DMS53 treated with DMSO at 0.1 percent for 48 hours (cell line): ENCODE measurements around the gene SSTR3.
"Not testable (repeated sequence)": the region's sequence is repeated elsewhere in the genome, so short reads cannot be mapped to it uniquely, and the experiment has no call there.

Experiments used
- DNase-seq: peaks from one replicate; lab custom pipeline; 2025; ENCODE audit not compliant: unreplicated experiment; lab: John Stamatoyannopoulos, UW

SSTR3 gene

DNA sequence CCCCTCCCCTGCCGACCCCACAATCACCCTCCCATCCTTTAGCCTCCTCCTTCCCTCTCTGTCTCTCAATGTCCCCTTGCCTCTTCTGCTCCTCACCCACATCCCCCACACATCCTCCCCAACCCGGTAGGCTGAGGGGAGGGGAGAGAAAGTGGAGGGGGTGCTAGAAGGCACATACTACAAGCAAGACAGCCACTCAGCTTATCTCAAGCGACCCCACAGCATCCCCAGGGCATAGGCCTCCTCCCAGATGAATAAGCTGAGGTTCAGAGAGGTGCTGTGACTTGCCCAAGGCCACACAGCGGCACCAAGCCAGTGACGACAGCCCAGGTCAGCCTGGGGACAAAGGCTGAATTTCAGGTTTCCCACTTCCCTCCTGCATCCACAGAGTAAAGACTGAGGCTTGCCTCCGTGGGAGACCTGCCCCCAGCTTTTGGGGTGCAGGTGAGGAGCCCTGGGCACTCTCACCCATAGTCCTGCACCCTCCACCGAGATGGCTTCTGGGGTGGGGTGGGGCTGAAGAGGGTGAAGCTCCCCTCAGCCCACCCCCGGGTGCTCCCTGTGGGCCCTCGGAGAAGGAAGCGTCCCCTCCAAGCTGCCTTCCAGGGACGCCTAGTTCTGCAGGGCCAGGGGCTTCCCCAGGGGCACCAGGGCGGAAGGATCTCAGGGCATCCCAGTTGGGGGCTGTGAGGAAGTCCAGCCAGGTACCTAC, 31.3 kb upstream of the SSTR3 start:
- no peak for DNase-seq

DNA sequence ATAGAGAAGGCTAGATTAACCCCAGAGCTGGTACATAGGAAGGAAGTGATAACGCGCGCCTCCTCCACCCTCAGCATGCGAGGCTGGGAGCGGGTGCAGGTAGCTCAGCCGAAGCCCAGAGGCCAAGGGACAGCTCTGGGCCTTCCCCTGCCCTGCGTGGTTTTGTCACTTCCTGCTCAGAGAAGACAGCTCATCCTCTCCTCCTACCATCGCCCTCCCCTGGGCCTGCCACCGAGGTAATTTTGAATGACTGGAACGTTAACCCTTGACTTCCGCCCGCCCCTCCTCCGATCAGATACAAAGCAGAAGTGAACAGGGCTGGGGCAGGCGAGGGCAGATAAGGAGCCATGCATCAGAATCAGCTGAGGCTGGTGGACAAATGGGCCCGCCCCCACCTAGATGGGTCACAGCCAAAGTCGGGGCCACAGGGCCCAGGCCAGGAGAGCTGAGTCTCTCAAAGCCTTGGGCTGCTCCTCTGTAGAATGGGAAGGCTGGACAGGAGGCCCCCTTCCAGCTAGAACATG, 30.2 kb upstream of the SSTR3 start:
- no peak for DNase-seq

DNA sequence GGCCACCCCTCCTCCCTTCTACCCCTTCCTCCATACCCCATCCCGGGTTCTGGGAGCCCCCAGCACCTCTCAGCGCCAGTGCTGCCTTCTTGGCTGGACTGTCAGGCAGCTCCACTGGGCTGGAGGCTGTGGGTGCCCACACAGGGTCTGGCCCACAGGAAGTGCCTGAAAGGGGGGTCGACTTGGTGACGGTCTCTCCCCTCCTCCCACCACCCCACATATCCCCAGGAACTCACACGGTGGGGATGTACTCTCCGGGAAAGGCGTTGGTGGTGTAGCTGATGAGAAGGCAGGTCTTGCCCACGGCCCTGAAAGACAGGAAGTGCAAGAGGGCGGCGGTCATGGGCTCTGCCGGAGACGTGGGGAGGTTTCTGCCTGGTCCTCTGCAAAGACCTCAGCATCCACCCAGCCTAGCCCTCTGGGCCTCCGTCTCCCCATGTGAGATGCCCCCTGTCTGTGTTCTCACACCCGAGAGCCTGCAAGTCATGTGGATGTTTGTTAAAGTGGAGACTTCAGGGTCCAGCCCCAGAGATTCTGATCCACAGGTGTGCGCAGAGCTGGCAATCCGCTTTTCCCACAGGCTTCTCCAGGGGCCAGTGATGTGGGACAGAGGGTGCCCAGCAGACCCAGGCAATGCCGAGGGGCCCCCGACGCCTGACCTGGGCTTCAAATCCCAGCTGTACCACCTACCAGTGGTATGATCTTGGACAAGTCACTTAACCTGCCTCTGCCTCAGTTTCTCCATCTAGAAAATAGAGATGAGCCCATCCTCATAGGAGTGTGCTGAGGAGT, 29.3 kb upstream of the SSTR3 start:
- DNase-seq: no peak

DNA sequence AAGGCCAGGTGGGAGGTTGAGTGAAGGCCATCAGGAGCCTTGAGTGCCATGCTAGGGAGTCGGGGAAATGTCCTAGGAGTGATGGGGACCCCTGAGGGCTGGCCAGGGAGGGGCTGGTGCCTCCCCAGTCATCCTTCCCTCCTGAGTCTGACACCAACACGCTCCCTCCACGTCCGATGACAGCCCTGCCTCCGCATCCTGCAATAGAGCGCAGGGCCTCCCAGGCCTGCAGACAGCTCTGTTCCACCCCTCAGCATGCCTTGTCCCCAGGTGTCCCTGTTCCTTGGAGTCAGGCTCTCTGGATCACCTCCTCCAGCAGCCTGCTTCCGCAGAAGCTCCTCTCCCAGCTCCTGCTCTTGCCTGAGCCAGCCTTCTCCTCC, 28.7 kb upstream of the SSTR3 start:
- DNase-seq: no peak

DNA sequence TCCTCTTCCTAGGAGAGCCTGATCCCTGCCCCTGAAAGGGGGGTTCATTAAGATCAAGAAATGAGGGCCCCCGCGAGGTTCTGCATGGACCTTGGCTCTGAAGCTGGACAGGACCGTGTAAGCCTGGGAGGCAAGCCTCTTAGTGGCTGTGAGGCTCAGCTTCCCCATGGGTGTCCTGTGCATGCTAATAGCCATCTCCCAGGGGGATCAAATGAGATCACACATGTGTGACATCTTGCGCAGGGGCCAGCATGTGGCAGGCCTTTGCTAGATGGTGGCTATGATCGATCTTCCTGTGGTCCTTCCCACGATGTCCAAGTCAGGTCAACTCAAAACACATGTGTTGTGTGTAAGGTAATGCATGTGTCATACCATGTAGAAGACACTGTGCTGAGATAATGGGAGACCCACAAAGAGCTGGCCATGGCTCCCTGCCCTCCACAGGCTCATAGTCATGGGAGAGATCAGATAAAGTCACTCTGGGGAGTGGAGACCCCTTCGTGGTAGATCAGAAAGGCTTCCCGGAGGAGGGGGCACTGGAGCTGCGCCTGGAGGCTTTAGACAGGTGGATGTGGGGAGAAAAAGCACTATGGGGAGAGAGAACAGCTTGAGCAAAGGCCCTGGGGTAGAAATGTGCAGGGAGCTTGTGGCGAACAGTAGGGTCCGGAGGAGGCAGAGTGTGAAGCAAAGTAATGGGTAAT, 28.1 kb upstream of the SSTR3 start:
- no peak for DNase-seq

DNA sequence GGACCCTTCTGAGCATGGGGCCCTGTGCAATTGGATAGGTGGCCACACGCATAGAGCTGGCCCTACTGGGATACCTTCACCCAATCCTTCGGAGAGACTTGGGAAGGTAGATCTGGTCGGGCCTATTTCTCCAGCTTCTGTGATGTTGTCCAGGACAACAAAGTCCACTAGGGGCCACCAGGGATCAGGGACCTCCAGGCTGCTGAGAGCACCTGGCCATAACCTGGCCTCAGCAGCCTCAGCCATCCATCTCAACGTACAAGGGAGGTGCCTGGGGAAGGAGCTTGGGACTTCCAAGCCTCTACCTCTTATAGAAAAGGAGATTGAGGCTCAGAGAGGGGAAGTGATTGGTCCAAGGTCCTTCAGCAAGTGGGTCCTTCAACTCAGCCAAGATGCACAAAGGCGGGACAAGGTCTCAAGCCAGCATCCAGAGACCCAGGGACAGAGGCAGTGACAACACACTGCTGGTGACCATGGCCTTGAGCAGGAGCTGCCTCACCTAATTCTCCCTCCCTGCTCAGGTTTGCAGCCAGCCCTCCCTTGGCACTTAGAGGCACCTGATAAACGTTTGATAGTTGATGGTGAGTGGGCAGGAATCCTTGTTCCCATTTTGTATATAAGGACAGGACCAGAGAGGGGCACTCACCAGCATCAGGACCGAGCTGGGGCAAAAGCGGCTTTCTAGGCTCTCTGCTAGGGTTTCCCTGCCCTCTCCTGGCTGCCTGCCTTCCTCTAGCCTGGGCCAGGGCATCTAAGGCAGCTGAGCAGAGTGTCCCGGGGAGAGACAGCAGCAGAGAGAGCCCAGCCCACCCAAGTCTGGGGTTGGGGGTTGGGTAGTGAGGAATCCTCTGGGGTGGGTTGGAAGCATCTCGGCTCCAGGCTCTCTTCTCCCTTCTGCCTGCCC, 27.3 kb upstream of the SSTR3 start:
- DNase-seq: no peak

DNA sequence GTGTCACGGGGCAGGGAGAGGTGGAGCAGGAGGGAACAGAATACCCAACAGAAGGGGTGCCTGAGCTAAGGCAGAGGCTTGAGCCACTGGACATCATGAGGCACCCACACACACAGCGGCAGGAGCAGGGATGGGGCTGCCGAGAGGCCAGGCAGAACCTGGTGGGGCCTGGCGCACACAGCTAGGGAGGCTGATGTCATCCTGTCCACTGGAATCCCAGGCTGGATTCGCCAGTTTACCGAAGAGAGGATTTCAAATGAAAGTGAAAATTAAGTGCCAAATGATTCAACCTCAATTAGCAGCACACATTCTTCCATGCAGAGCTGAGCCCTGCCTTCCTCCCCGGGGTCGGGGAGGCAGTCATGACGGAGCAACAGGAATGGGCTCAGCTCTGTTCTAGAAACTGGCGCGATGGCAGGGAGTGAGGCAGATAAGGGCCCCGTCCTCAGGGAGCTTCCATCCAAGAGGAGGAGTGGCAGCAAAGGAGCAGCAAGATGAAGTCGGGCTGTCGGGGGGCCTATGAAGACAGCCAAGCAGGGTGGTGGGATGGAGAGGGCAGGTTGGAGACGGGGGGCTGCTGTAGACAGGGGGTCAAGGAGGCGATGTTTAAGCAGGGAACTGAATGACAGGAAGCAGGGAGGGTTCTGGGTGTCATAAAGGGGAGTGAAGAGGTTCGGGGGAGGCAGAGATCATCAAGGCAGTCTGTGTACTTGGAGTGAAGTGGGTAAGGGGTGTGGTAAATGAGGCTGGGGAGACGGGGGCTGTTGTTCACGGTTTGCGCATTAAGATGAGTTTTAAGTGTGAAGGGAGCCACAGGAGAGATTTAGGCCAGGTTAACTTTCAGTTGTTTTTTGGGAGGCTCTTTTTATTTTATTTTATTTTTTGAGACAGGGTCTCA, 25.3 kb upstream of the SSTR3 start:
- DNase-seq: no peak

DNA sequence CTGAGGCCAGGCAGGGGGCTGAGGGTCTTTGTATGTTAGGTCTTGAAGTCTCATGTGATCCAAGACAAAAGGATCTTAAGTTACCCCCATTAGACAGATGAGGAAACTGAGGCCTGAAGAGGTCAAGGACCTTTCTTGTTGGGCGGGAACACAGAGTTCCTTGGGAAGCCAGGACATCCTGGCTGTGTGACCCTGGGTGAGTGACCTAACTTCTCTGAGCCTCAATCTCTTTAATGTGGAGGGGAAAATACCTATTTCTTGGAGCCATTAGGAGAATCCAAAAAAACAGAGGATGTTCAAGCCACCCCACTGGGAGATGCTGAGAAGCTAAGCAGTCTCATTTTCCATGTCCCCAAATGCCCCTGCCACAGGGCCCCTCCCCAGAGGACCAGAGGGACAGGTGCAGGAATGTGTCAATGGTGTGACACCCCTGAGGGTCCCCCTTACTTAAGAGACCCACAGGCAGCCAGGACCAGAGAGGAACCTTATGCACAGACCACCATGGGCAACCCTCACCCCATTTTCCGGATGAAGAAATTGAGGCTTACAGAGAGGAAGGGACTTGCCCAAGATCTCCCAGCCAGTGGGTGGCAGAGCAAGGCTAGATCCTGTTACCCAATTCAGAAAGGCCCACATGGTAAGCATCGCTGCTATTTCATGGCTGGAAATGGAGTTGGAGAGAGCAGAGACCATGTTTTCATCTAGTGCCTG, 23.8 kb upstream of the SSTR3 start:
- no peak for DNase-seq

DNA sequence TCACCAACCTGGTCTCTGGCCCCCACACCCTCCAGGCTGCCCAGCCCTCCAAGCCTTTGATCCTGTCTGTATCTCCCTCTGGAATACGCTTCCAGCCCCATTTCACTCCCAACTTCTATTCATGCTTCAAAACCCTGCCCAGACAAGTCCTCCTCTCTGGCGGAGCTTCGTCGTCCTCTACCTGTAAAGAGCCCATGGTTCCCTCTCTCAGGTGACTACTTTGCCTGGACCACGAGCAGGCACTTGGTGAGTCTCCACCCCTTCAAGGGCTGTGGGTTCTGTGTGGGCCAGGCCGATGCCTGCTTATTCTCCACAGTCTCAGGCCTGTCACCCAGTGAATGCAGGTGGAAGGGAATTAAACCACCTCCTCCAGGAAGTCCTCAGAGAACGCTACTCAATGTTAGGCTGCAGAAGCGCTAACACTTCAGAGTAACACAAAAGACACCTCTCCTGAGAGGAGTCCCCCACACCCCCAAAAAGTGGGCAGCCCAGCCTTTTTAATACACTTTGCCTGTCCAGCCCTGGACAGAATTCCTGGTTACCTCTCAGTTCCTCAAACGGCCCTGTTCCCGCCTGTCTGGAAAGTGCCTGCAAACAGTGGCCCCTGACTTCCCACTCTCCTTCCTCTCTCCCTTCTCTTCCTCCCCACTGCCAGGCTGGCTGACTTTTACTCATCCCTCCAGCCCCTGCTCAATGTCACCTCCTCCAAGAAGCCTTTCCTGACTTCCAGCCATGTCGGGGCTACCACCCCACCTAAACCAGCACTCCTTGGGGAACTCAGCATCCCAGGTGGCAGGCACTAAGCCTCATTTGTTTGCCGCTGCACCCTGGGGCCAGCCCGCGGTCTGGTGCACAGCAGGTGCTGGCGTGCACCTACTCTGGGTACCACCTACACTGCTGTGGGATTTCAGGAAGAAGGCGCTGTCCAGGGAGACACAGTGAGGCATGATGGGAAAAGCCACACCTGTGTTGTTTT, 22.7 kb upstream of the SSTR3 start:
- no peak for DNase-seq

DNA sequence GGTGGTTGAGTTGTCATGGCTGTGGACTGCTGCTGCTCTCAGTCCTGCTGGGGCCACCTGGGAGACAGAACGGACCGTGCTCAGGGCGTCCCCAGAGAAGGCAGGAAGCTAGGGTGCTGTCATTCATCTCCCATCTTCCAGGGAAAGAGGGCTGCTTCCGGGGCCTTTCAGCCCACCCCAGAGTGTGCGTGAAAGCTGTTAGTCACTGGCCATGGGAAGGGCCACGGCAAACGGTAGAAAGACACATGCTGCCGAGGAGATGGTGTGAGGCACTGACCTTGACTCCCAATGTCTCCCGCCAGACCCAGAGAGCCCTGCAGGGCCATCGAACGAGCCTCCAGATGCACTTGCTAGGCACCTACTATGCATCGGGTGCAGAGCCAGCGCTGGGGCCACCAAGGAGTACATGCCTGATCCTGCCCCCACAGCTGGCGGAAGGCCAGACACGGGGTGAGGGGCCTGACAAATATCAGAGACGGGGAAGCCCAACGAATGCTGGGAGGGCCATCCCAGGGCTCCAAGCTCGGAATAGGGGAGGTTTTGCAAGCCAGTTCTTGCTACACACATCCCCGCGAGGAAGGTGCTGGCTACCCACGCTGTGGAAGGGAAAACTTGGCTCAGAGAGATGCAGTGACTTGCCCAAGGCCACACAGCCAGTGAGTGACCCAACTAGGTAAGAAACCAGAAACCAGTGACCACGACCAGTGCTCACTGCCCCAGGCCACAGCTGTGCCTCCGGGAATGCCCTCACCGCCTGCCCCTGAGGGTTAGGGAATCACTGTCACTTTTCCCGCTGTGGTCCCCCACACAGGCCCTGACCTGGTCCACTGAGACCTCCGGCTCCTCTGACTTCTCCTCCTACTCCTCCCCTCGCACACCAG, 21.7 kb upstream of the SSTR3 start:
- DNase-seq: no peak

DNA sequence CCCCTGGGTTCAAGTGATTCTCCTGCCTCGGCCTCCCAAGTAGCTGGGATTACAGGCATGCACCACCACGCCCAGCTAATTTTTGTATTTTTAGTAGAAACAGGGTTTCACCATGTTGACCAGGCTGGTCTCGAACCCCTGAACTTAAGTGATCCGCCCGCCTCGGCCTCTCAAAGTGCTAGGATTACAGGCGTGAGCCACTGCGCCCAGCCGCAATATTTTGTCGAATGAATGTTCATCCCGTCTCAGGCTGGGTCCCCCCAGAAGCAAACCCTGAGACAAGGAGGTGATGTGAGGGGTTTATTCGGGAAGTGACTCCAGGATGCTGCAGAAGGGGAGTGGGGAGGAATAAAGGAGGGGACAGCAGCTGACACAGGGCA, 21.1 kb upstream of the SSTR3 start:
- not testable (repeated sequence) for DNase-seq

DNA sequence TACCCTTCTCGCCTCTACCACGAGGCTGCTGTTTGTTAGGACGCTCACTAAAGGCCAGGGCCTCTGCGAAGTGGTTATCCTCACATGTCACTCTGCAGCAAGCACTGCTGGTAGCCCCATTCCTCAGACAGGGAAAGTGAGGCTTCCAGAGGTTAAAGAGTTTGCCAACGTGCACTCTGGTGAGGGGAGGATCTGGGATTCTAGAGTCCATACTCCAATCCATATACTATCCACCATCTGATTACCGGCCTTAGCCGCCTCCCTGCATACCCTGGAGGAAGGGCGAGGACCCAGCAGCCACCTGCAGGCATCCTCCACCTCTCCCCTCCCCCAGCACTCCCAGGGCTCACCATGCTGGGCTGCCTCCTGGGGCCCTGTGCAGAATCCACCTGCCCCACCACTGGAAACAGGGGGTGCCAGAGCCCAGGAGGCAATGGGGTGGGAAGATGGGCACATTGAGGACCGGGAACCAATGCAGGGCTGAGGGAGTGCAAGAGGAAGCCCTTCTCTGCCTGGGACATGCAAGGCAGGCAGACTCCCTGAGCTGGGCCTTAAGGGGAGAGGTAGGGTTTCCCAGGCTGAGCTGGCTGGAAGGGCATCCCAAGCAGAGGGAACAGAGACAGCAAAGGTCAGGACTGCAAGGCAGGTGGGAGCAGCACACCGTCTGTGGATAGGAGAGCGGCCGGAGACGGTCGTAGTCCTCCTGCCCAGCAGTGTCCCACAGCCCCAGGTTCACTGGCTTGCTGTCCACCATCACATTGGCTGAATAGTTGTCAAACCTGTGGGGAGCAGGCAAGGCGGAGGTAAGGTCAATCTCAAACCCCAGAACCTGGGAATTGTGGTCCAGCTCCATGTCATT, 20.1 kb upstream of the SSTR3 start:
- DNase-seq: no peak

DNA sequence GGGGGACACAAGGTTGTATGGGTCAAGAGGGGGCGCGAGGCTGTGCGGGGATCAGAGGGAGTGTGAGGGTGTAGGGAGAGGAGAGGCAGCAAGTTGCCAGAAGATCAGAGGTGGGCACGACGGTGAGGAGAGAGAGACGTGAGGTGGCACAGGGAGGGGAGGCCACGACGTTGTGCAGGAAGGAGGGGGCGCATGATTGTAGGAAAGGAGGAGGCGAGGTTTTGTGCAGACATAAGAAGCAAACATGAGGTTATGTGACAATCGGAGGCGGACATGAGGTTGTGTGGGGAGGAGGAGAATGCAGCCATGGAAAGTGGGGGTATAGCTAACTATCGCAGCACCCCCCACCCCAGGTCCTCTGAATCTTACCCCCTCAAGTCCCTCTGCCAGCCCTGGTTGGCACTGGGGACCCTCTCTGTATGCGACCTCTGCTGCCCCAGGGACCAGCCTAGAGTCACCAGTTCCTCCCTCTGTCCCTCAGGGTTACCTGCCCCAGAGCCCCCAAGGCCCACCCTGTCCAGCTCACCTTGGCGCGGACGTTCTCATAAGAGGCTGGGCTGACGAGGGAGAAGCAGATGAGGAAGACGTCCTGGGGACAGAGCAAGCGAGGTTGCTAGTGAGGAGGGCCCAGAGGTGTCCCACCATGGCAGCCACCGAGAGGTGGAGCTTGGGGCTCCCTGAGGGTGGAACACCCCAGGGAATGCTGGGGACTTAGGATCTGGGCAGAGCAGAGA, 19.3 kb upstream of the SSTR3 start:
- DNase-seq: no peak

DNA sequence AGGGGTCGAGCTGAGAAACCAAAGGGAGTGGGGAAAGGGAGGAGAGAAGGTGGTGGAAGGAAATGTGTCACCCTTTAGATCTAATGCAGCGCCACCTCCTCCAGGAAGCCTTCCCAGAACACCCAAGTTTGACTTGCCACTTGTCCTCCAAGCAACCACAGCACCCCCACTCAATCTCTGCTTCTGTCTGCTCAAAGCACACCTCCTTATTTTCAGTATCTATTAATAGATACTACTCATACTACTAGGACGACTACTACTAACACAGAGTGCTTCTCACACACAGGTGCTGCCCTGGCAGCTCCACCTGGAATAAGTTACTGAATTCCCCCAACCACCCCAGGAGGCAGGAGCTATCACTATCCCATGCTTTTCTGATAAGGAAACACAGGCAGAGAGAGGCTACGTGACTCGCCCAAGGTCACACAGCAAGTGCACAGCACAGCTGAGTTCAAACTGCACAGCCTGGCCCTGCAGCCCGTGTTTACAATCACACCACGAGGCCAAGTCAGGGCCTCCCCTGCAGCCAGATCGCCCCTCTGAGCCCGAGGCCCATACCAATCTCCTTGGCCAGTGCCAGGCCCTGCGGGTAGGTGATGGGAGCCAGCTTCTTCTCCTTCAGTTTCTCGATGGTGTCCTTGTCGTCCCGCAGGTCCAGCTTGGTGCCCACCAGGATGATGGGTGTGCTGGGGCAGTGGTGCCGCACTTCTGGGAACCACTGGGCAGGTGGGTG, 18.6 kb upstream of the SSTR3 start:
- DNase-seq: no peak
